Lung (tissue), 12 donors: ENCODE results near the gene FOXG1. TPM values are rescaled to one million over a fixed set of nuclear protein-coding genes. Genes with fewer than 3 reads are reported as not detected.

Experiments used
- ATAC-seq: fragments of 200-7000 bp; cut with Tn5 transposase; one replicate; pipeline ENCODE4 v1.9.1; 2020; ENCODE audit warnings: moderate number of reproducible peaks; ENCODE audit not compliant: insufficient read depth, low FRiP score
- DNase-seq, 3 donors: peaks; one replicate each; pipeline ENCODE4 v3.0.0-alpha.2; 2013 to 2017
- H3K27ac ChIP-seq, 2 donors: one replicate each; pipeline ENCODE4 v1.5.1; 2013; ENCODE audit warnings: mild to moderate bottlenecking in 2 of 2, moderate library complexity in 2 of 2, control low read depth in 1 of 2, inconsistent platforms in 1 of 2, low read depth in 1 of 2, low read length in 1 of 2
- H3K27me3 ChIP-seq, 3 donors: one replicate each; pipeline ENCODE4 v1.5.1; 2013; ENCODE audit warnings: low read length in 2 of 3; ENCODE audit not compliant: control insufficient read depth in 3 of 3, insufficient read depth in 3 of 3
- H3K36me3 ChIP-seq, 4 donors: one replicate each; pipeline ENCODE4 v1.5.1; 2013; ENCODE audit warnings: low read length in 4 of 4, mild to moderate bottlenecking in 1 of 4, moderate library complexity in 1 of 4; ENCODE audit not compliant: control insufficient read depth in 4 of 4, insufficient read depth in 4 of 4
- H3K4me1 ChIP-seq, 5 donors: one replicate each; pipeline ENCODE4 v1.5.1; 2013; ENCODE audit warnings: low read length in 5 of 5, mild to moderate bottlenecking in 2 of 5, moderate library complexity in 1 of 5; ENCODE audit not compliant: control insufficient read depth in 5 of 5, insufficient read depth in 5 of 5
- H3K4me3 ChIP-seq: one replicate; pipeline ENCODE4 v1.5.1; 2013; ENCODE audit warnings: mild to moderate bottlenecking, control low read depth, moderate library complexity
- H3K9ac ChIP-seq, 2 donors: one replicate each; pipeline ENCODE4 v1.5.1; 2013; ENCODE audit warnings: low read length in 2 of 2, control low read depth in 1 of 2; ENCODE audit not compliant: insufficient read depth in 1 of 2
- H3K9me3 ChIP-seq, 4 donors: one replicate each; pipeline ENCODE4 v1.5.1; 2013; ENCODE audit warnings: low read length in 3 of 4, mild to moderate bottlenecking in 1 of 4, moderate library complexity in 1 of 4; ENCODE audit not compliant: control insufficient read depth in 4 of 4, insufficient read depth in 3 of 4
- WGBS, 2 donors: extraction: QIAGEN DNeasy Blood & Tissue Kit; methylation state at CpG; one replicate each; pipeline ENCODE4 v1.1.7; 2013; 5-methylcytosine and 5-hydroxymethylcytosine counted together
- polyA plus RNA-seq, 2 donors: library from polyadenylated mRNA; stranded (reverse); fragments of 200-250 nt; gene quantifications; one replicate each; pipeline ENCODE4 v1.2.1, GENCODE V29; 2013
- total RNA-seq, 2 donors: library from RNA; depleted of rRNA in 1 of 2; stranded (reverse); fragments of >200 nt in 1 of 2; gene quantifications; one replicate each; pipeline ENCODE4 v1.2.1, GENCODE V29; 2014 to 2021
- TF ChIP-seq, protein P1 (sequence below): IDR thresholded peaks from 2 replicates; pipeline ENCODE4 v1.5.1; 2012; ENCODE audit warnings: mild to moderate bottlenecking; ENCODE audit errors: control extremely low read depth, extremely low read depth
- donor health status: control.
- donor health status: control.
- donor health status: Bipolar disorder and iron deficiency.
- donor health status: healthy.
- donor health status: DM: yes; HTN: yes; CAD: no.

Gene FOXG1
- total and polyA plus RNA-seq, 4 donors: 0.02 to 0.06 TPM; not detected in 2

DNA sequence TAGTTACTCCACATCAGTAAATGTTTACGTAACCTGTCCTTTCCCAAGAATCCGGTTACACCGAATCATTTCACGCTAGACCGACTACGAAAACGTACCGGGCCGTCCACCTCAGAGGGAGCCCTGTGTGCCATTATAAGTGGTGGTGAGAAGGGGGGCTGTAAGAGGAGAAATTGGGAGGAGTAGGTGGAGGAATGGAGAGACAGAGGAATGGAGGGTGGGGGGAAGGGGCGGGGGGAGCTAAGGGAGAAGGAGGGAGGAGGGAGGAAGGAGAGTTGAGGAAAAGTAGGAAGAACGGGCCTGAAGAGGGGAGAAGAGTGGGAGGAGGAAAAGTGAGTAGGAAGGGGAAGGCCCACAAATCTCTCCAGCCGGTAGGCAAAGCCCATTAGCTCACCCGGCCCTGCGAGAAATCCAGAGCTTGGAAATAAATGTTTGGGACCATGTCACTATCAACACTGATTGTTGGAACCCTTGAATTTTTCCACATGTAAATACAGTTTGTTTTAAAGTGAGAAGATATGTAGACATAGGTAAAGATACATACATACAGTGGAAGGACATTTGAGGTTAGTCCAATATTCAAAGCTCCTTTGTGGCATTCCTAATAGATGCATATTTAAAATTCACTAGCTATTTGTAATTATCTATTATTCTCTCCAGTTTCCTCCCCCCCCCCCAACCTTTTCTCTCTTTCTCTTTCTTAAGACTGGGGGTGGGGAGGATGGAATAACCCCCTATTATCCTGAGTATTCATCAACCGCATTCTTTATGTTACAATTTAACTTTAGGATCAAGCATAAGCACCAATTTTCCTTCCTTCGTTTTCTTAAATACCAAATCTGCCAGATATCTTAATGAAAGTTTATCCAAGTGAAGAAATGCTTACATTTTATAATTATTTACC lies 2.1 kb upstream of the FOXG1 start:
- H3K27ac ChIP-seq: no peak overlapping the region
- peaks cover 0 to 18% (median 0%) of the 10 kb centered on the region in 4 donors for H3K9me3 ChIP-seq
- H3K9ac ChIP-seq: no peak overlapping the region
- TF ChIP-seq, protein P1, sequence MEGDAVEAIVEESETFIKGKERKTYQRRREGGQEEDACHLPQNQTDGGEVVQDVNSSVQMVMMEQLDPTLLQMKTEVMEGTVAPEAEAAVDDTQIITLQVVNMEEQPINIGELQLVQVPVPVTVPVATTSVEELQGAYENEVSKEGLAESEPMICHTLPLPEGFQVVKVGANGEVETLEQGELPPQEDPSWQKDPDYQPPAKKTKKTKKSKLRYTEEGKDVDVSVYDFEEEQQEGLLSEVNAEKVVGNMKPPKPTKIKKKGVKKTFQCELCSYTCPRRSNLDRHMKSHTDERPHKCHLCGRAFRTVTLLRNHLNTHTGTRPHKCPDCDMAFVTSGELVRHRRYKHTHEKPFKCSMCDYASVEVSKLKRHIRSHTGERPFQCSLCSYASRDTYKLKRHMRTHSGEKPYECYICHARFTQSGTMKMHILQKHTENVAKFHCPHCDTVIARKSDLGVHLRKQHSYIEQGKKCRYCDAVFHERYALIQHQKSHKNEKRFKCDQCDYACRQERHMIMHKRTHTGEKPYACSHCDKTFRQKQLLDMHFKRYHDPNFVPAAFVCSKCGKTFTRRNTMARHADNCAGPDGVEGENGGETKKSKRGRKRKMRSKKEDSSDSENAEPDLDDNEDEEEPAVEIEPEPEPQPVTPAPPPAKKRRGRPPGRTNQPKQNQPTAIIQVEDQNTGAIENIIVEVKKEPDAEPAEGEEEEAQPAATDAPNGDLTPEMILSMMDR: no peak
- WGBS, 2 donors: 7 to 13% methylated on average over 16 of the region's 16 CpGs
- ATAC-seq (no peak), DNase-seq (peak in 1 of 3 donors; percentile 20)
- H3K4me1 ChIP-seq: peaks cover 0 to 8% (median 5%) of the 10 kb centered on the region in 5 donors
- no peak overlapping the region for H3K4me3 ChIP-seq
- H3K36me3 ChIP-seq: no peaks in the 10 kb centered on the region
- H3K27me3 ChIP-seq: peaks cover 26 to 87% (median 83%) of the 10 kb centered on the region in 3 donors

DNA sequence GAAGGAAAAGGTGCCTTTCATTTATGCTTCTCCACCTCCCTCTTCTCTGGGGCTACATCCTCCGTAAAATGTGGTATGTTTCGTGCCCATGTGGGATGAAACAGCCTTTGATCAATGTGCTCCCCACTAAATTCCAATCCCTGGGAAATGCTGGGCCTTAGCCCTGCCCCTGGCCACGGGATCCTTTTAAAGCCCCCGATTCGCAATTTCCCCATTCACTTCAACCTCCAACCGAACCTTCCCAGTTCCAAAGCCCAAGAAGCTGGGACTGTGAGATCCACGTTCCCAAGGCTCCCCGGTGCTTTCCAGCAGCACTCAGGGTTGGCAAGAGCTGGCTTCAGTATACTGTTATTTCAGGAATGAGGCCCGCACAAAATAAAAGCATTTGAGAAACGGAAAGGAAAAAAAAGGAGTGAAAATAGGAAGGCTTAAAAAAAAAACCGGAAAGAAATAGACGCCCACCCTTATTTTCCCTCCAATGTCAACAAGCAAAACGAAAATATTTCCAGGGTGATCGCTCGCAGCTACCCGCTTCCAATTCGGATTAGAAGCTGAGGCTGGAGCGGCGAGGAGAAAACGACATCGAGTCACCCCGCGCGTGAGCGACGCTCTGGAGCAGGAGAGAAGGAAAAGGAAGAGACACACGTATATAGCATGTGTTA lies 1.3 kb upstream of the FOXG1 start:
- WGBS, 2 donors: 6 to 13% methylated on average over 27 of the region's 27 CpGs

DNA sequence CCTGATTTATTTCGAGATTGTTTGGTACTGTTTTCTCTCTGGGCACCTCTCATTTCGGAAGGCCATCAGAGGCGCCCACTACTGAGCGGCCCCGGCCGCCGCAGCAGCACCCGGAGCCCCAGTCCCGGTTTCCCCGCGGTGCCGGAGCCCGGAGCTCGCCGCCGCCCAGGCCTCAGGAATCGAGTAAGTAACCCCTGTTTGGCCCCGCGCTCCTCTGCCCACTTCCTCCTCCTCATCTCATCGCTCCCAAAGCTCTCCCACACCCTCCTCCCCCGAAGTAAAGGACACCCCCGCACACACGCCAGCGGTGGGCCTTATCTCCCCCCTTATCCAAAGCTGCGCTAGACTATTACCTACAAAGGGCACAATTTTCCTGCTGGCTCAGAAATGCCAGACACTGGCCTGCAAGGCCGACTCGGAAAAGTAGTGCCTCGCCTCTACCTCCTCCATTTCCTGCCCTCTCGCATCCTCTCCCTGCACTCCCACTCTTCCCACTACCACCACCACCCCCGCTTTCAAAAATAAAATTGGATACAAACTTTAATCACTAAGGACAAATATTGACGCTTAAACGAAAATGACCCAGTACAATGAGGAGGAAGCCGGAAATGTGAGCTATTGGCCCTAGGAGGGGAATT lies 637 bp upstream of the FOXG1 start:
- Histone ChIP-seq H3K4me3 (no peak overlapping the region), H3K36me3 (no peaks in the 10 kb centered on the region), H3K27me3 (peaks cover 21 to 87% (median 82%) of the 10 kb centered on the region in 3 donors), H3K27ac (no peak overlapping the region), H3K9me3 (peaks cover 0 to 16% (median 0%) of the 10 kb centered on the region in 4 donors), H3K4me1 (peaks cover 0 to 8% (median 3%) of the 10 kb centered on the region in 5 donors), H3K9ac (no peak overlapping the region)
- 2 to 5% methylated on average over 33 of the region's 33 CpGs for WGBS, 2 donors
- no peak for ATAC-seq
- TF ChIP-seq, protein P1: no peak
- DNase-seq: peak in 2 of 3 donors; percentile 36 to 57

More for the DNA sequence above, 1.3 kb upstream of the FOXG1 start:
- H3K27me3 ChIP-seq: peaks cover 26 to 86% (median 82%) of the 10 kb centered on the region in 3 donors
- TF ChIP-seq, protein P1: no peak
- no peak overlapping the region for H3K9ac ChIP-seq
- H3K9me3 ChIP-seq: peaks cover 0 to 16% (median 0%) of the 10 kb centered on the region in 4 donors
- peaks cover 0 to 8% (median 3%) of the 10 kb centered on the region in 5 donors for H3K4me1 ChIP-seq
- no peak overlapping the region for H3K4me3 ChIP-seq
- ATAC-seq (no peak), DNase-seq (peak in 1 of 3 donors; percentile 32)
- no peak overlapping the region for H3K27ac ChIP-seq
- H3K36me3 ChIP-seq: no peaks in the 10 kb centered on the region
